Nucleus accumbens (tissue), 56 donors: ENCODE measurements around the gene SPACA7.
A peak's percentile ranks its signal among the peaks of the same experiment; 100 is the strongest.
"Not testable (repeated sequence)": the region's sequence is repeated elsewhere in the genome, so short reads cannot be mapped to it uniquely, and the experiment has no call there.

Experiments
- DNase-seq, 56 donors: peaks; one replicate each; lab custom pipeline; 2025; lab: John Stamatoyannopoulos, UW

Gene SPACA7

GRCh38 chr13:112398347-112398746 is 22.2 kb downstream of the SPACA7 start:
- DNase-seq: not testable (repeated sequence)

GRCh38 chr13:112409828-112410227 is 33.7 kb downstream of the SPACA7 start:
- not testable (repeated sequence) for DNase-seq

- DNase-seq: no peak
These were observed 40.5 kb downstream of the SPACA7 start for GRCh38 chr13:112416647-112417046.

GRCh38 chr13:112417079-112417478 is 40.9 kb downstream of the SPACA7 start:
- DNase-seq: no peak

DNA sequence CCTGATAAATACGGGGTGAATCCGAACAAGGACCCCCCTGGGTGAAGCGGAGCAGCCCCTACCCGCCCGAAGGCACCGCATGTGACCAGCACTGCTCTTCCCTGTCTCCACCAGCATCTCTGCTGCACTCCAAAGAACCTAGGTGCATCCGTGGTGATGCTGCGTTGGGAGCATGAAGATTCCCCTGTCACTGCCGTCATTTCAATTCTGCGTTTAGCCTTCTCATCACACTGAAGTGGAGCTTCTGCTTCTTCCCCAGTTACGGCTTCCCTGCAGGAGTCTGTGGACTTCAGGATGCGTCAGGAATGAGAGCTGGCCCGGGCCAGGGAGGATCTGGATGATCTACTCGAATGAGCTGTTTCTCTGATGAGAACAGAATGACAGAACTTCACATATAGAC is 47.9 kb downstream of the SPACA7 start:
- DNase-seq: no peak

GRCh38 chr13:112428704-112429103 is 52.5 kb downstream of the SPACA7 start:
- DNase-seq: no peak

DNA sequence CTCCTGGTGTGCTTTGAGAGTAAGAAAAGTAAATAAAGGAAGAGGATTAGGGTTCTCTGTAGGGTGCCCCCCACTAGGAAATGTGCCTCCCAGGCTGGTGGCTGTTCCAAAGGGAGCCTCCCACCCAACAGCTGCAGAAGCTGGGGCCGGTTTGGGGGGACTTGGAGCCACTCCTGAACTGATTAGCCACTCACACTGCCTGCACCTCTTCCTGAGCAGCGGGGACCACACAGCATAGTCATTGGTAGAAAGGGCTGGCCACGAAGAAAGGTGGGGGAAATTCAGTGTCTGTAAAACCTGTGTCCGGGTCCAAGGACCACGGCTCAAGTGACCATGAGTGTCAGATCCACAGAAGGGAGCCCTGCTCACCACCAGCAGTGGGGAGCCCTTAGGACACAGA is 55.6 kb downstream of the SPACA7 start:
- no peak for DNase-seq

DNA sequence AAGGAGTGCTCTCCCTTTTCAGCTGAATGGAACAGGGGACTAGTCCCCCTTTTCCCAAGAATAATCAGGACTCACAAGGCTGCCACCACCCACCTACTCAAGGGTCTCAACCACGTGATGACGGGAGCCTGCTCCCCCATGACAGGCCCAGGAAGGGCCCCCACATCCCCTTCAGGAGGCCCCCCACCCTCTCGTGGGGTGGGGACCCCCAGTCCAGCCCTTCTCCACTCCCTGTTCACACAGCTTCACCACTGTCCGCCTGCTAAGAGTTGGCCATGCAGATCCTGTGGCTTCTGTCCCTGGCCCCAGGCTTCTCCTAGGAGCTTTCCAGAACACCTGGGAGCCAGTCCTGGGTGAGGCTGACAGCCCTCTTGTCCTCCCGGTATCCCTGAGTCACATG is 56.6 kb downstream of the SPACA7 start:
- not testable (repeated sequence) for DNase-seq

DNA sequence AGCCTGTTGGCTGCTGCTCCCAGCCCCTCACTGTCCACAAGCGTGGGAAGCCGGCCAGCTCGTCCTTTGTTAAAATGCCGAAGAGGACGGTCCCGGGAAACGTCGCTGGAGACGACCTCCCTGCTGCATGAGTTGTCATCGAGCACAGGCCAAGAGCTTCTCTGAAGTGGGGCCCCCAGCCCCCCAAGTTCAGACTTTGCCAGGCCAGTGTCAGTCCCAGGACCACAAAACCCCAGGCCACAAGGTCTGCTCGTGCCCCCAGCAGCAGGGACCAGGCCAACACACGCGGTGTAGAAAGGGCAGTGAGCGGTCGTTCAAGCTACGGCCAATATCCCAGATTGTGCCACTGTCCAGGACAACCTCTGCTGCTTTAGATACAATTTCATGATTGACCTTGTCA is 57.4 kb downstream of the SPACA7 start:
- DNase-seq: not testable (repeated sequence)

GRCh38 chr13:112434032-112434431 is 57.9 kb downstream of the SPACA7 start:
- DNase-seq: no peak

- DNase-seq: no peak
These were observed 58.9 kb downstream of the SPACA7 start for GRCh38 chr13:112434937-112435523.

DNA sequence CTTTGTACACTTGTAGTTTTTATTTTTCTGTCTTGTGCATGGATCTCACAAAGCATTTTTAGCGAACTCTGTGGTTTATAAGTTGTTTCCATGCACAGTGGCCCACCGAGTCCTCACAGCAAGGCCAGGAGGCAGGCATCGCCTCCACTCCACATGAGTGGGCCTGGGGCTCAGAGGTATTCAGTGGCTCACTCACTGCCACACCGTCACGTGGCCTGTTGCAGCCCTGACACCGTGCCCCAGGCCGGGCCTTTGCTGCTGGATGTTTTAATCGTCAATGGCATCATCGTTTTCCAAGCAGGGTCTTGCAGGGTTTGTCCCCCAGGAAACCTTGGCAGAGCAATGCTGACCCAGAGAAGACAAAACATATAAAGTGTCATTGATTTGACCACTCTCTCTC is 59.8 kb downstream of the SPACA7 start:
- DNase-seq: no peak

- DNase-seq: no peak
These were observed 61.9 kb downstream of the SPACA7 start for GRCh38 chr13:112438094-112438493.

DNA sequence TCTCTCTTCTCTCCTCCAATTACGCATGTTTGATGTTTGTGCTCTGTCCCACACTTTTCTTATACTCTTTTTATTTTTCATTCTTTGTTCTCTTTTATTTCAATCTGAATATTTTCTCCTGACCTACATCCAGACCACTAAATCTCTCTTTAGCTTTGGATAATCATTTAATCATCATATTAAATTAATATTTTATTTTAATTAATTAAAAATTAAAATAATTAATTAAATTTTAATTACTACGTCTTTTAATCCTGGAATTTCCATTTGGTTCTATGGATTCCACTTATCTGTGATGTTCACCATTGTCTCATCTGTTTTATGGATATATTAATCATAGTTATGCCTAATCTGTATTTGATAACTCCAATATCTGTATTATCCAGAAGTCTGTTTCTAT is 62.4 kb downstream of the SPACA7 start:
- no peak for DNase-seq

DNA sequence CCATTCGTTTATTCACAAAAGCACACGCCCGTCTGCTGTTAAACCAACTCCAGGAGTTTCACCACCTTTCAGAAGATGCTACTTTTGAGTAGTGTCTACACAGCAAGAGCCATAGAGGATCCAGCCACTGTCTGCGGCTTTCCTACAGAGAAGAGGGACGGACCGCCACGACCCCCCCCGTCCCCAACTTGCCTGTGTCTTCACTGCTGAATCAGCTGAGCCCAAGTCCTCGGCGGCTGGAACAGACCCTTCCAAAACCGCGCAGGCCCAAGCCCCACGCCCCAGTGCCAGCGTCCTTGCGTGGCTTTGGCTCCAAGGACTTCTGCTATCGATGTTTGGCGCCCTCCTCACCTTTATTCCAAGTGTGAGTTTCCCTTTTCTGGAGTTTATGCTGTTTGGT is 65.1 kb downstream of the SPACA7 start:
- no peak for DNase-seq

DNA sequence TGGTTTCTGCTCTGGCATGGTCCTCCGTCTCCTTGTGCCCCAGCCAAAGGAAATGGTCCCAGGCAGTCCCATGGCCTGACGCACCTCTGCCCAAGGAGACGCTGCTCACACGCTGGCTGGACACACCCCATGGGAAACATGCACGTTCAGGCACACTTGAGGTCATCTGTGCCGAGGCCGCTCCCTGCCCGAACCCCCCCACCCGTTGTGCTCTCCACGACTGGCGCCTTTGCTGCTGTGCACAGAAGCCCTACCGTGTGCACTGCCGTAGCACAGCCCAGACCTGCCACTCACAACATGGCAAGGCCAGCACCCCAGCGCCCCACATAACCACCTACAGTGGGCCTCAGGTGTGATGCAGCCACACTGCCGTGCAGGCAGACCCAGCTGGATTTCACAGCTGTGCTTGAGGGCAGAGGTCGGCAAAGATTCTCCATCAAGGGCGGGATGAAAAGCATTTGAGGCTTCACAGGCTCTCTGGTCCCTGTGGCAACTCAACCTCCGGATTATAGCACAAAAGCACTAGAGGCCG is 65.7 kb downstream of the SPACA7 start:
- DNase-seq: no peak

- DNase-seq: no peak
These were observed 66.4 kb downstream of the SPACA7 start for GRCh38 chr13:112442483-112443090.

DNA sequence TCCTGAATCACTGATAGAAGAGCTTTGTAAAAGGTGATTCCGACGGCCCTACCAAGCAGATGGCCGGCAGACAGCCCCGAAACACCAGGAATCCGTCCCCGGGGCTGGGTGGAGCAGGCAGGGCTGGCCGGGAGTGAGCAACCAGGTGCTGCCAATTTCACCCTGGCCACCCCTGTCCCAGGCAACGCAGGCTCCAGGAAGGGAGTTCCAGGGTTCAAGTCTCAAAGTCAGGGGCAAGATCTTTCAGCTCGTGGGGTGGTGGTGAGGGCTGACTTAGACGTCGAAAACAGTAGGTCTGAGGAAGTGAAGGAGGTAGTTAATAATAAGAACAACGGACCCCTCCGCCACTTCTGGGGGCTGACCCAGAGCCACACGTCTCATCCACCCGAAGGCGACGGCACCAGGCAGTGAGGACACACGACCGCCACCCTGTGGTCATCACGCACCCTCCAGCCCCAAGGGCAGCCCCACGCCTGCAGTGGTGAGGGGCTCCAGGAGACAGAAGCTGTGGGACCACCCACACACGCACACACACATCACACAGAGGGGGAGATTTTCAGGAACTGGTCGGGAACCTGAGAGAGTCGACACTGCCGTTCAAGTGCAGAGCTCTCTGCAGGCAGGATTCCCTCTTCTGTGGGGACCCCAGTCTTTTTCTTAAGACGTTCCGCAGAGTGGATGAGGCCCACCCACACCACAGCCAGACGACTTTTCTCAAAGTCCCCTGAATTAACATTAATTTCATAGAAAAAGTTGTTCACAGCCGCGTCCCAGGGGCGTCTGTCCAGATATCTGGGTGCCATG is 67.2 kb downstream of the SPACA7 start:
- peak in 6 of 56 donors; percentile 5 to 38 (median 15) for DNase-seq

DNA sequence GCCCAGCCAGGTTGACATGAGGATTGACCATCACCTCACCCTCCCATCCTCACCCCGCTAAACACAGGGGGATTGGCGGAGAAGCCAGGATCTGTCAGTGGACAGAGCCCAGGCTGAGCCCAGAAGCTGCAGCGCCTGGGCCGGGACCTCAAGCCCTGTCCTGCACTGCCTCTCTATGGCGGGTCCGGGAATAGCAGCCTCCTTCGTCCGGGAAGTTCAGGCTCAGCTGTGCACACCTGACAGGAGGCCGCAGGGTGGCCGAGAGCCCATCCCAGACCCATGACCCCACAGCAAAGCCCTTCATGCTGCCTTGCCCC is 67.8 kb downstream of the SPACA7 start:
- DNase-seq: peak in 44 of 56 donors; percentile 7 to 78 (median 31)

- DNase-seq: no peak
These were observed 68.6 kb downstream of the SPACA7 start for GRCh38 chr13:112444416-112445399.
